HG03097 (cell line): ENCODE data around the gene TICAM2.

ENCODE experiments used
- ATAC-seq: cut with Tn5 transposase; IDR thresholded peaks from one replicate; pipeline ENCODE4 v1.9.1; 2021; ENCODE audit not compliant: unreplicated experiment, low FRiP score

The TICAM2 gene

DNA sequence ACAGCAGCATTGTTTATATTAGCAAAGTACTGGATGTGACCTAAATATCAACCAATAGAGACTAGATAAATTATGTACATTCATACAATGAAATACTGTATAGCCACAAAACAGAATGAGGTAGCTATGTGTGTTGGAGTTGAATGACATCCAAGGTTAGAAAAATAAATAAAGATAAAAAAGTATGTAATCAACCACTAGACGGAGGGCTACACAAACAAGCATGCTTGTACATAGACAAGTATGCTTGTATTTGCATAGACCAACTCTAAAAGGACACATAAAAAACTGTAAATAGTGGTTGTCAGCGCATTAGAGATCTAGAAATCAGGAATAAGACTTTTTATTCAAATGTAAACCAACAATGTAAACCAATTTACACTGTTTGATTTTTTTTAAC lies 60.7 kb downstream of the TICAM2 start:
- ATAC-seq: no peak

DNA sequence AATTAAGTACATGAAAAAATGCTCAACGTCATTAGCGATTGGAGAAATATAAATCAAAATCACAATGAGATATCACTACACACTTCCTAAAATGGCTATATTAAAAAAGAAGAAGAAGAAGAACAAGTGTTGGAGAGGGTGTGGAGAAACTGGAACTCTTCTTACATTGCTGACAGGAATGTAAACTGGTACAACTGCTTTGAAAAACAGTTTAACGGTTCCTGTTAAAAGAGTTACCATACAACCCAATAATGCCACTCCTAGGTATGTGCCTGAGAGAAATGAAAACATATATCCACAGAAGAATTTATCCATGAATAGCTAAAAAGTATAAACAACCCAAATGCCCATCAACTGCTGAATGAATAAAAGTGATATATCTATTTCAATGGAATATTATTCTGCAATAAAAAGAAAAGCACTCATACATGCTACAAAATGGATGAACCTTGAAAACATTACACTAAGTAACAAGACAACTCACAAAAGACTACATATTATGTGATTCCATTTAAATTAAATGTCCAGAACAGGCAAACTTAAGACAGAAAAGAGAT lies 66.7 kb downstream of the TICAM2 start:
- ATAC-seq: no peak

DNA sequence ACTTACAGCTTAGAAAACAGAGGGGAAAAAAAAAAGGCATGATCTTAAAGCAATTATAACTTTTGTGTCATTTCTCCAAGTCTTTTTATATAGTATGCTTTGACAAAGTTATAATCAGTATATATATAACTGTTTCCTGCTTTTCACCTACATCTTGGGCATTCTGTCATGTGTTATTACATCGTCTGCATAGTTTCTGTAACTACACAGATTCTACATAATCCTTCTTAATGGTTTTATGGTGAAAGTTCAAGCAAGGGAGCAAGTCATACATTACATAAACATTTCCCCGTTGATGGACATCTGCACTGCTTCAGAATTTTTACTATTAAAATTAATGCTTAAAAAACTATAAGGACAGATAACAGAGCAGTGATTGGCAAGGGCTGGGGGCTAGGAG lies 69.8 kb downstream of the TICAM2 start:
- no peak for ATAC-seq

DNA sequence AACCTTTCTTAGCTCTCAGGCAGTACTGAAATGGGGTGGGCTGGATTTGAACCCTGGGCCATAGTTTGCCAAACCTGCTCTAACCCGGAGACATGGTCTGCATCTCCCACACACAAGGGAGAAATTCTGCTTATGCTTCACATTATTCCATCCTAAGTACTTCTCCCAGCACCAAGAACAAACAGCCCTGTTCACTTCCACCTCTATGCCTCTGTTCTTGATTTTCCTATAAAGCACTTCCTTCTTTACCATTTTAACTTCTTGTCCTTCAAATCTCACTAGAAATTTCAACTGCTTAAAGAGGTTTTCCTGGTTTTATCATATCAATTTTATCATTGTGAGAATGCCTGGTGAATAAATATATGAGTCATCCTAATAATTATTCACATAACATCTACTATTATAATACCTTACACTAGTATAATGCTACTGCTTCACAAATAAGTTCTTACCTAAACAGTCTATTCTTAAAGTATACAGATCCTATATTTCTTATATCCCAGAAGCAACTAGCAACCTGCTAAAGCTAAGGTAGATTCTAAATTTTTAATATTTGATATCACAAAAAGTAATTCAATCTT lies 70.4 kb downstream of the TICAM2 start:
- ATAC-seq: no peak

DNA sequence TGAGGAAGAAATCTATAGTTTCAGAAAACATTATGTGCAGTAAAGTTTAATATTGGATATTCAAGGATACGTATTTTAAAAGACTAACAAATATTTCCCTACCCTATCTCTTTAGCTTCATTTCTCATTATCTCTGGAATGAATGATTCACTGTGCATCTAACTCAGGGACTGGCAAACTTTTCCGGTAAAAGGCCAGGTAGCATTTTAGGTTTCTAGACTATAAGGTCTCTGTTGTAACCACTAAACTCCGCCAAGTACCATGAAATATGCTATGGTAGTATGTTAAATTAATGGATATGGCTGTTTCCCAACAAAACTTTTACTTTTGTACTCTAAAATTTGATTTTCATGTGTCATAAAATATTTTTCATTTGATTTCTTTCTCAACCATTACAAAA lies 70.9 kb downstream of the TICAM2 start:
- no peak for ATAC-seq

DNA sequence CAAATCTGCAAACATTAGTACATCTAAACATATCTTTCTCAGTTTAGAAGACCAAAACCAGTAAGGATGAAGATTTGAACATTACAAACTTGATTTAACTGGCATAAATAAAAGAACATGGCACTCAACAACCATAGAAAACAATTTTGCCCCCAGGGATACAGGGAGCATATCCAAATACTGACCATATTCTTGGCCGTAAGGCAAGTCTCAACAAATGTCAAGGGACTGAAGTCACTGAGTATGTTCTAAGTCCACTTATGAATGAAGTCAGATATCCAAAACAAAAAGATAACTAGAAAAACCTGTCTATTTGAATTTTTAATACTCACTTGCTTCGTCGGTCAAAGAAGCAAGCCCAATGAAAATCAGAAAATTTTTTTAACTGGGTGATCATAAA lies 71.9 kb downstream of the TICAM2 start:
- no peak for ATAC-seq
